ENCODE measurements around the gene CHRND. TPM values are rescaled to one million over a fixed set of nuclear protein-coding genes. Genes with fewer than 3 reads are reported as not detected.

Gene CHRND
- total and polyA plus RNA-seq, 2 of the 8 experiments (the other 6 are each of a cell fraction or from before 2014, with no cell fraction given), result 0.24 TPM; not detected in 1

- no peak overlapping the region for H3K4ac ChIP-seq (replicated peaks; ENCODE audit: insufficient read length, low read depth, low read length)
- peaks cover 3 to 4% of the 10 kb centered on the region in 2 experiments for H4K20me1 ChIP-seq (replicated peaks in 1 of 2; ENCODE audit: control insufficient read depth in 1 of 2, insufficient read depth in 2 of 2, low read length in 2 of 2)
- no peak overlapping the region for H3K56ac ChIP-seq (replicated peaks; ENCODE audit: insufficient read length, low read depth, low read length)
- no peak overlapping the region for H3K9ac ChIP-seq (replicated peaks in 1 of 4; ENCODE audit: extremely low read depth in 1 of 4, low read depth in 3 of 4, low read length in 3 of 4)
- TF ChIP-seq SP1 (IDR thresholded peaks at IDR 0.05; ENCODE audit: low read depth, low read length), result peak; percentile 17; the same call in 1 of the 2 replicates
- TF ChIP-seq SUZ12 (IDR thresholded peaks at IDR 0.05; ENCODE audit: low read length), result no peak
- H2AFZ ChIP-seq (ENCODE audit: low read length), result no peak overlapping the region; the same call in 1 of the 2 replicates
- H4K8ac ChIP-seq (ENCODE audit: extremely low read depth, insufficient read depth, low read length), result no peak overlapping the region
- H2BK120ac ChIP-seq (replicated peaks; ENCODE audit: low read depth, low read length), result no peak overlapping the region
- H3K27me3 ChIP-seq (replicated peaks in 1 of 4; ENCODE audit: control insufficient read depth in 3 of 4, extremely low read depth in 1 of 4, insufficient read depth in 3 of 4, low read length in 3 of 4), result peaks cover 19 to 43% (median 37%) of the 10 kb centered on the region in 4 experiments
- no peak overlapping the region for H4K5ac ChIP-seq (ENCODE audit: insufficient read length, low read depth, low read length)
- CTCF ChIA-PET (ENCODE audit: partially characterized antibody), result interaction anchor here (0.9 to 10.6 kb wide), 37 partner anchors 11 to 671 kb away, joined by 3 to 176 read pairs (median 6); partner anchors contain the start of genes ALPI and CHRNG
- H3K27ac ChIP-seq (ENCODE audit: low read depth, low read length), result no peak overlapping the region
- peak overlapping the region in 1 of 4 experiments; percentile 60; a peak in 3 of 8 replicates for H3K4me3 ChIP-seq (ENCODE audit: extremely low read depth in 1 of 4, insufficient read depth in 2 of 4, low read depth in 3 of 4, low read length in 4 of 4)
- H3K79me1 ChIP-seq (ENCODE audit: low read depth, low read length), result no peaks in the 10 kb centered on the region
- H3K79me2 ChIP-seq (ENCODE audit: control insufficient read depth in 1 of 2, insufficient read depth in 2 of 2, low read length in 2 of 2), result no peaks in the 10 kb centered on the region
- H3K9me3 ChIP-seq (ENCODE audit: insufficient read depth in 2 of 2, low read depth in 1 of 2, low read length in 1 of 2), result no peaks in the 10 kb centered on the region
- no peak overlapping the region for H2BK15ac ChIP-seq (ENCODE audit: low read length)
- POLR2A ChIA-PET (ENCODE audit: partially characterized antibody), result interaction anchor here (0.7 to 1.7 kb wide), 8 partner anchors 14 to 78 kb away, joined by 3 to 5 read pairs (median 4); no protein-coding TSS in a partner anchor
- 38% methylated on average over 36 of the region's 46 CpGs; no CpG with 5 or more reads in 1 of the 2 experiments for WGBS, 2 experiments (ENCODE audit: extremely low coverage in 1 of 2, insufficient coverage in 1 of 2, insufficient read length in 1 of 2, insufficient replicate concordance in 2 of 2, low coverage in 1 of 2, low lambda C conversion rate in 2 of 2, missing lambda C conversion rate in 1 of 2)
- H3K14ac ChIP-seq (ENCODE audit: insufficient read length), result no peak overlapping the region
- 0 out of 2 replicates have a peak overlapping the region, but pooled peaks have one; percentile 9 for H2BK12ac ChIP-seq (ENCODE audit: low read depth, low read length)
- no peaks in the 10 kb centered on the region for H3K36me3 ChIP-seq (ENCODE audit: control insufficient read depth in 2 of 4, insufficient read depth in 4 of 4, low read length in 3 of 4)
- H3K23ac ChIP-seq (ENCODE audit: insufficient read length), result no peak overlapping the region
- DNase-seq (ENCODE audit: low read depth in 1 of 2, low spot score in 2 of 2) (no peak), FAIRE-seq (no peak)
- peaks cover 10% of the 10 kb centered on the region; the same call in 1 of the 2 replicates for H3K23me2 ChIP-seq (ENCODE audit: low read depth, low read length)
- H3K4me1 ChIP-seq (replicated peaks in 1 of 4; ENCODE audit: control insufficient read depth in 3 of 4, insufficient read depth in 4 of 4, low read length in 3 of 4), result peaks cover 0 to 22% (median 9%) of the 10 kb centered on the region in 4 experiments; a peak in 6 of 7 replicates
- H2AK5ac ChIP-seq (ENCODE audit: low read depth, low read length), result no peak overlapping the region
- no peak overlapping the region for H2BK20ac ChIP-seq (ENCODE audit: low read length)
- no peak overlapping the region for H2BK5ac ChIP-seq (ENCODE audit: low read depth, low read length)
- peak overlapping the region; percentile 54 to 84 for H3K4me2 ChIP-seq (ENCODE audit: insufficient read depth in 1 of 2, low read depth in 2 of 2, low read length in 2 of 2)
- no peak overlapping the region for H4K91ac ChIP-seq (replicated peaks; ENCODE audit: insufficient read length, low read length)
- no peak overlapping the region for H3K18ac ChIP-seq (ENCODE audit: extremely low read depth, low read length)
Observed at GRCh38 chr2:232522623-232523401, 3.1 kb upstream of the CHRND start.
